ENCODE measurements around the gene DNM3.

DNM3 gene

GRCh38 chr1:172107316-172107975 lies 266.1 kb downstream of the DNM3 start:
- no peak for DNase-seq (ENCODE audit: low spot score)

GRCh38 chr1:172108161-172108893 lies 267.0 kb downstream of the DNM3 start:
- peak; percentile 19 for DNase-seq (ENCODE audit: low spot score)

GRCh38 chr1:172109359-172109758 lies 268.1 kb downstream of the DNM3 start:
- no peak for DNase-seq (ENCODE audit: low spot score)

GRCh38 chr1:172112576-172112975 lies 271.3 kb downstream of the DNM3 start:
- DNase-seq (ENCODE audit: low spot score) = no peak

GRCh38 chr1:172117800-172118199 lies 276.5 kb downstream of the DNM3 start:
- no peak for DNase-seq (ENCODE audit: low spot score)

GRCh38 chr1:172118618-172119017 lies 277.3 kb downstream of the DNM3 start:
- DNase-seq (ENCODE audit: low spot score) = no peak

GRCh38 chr1:172119184-172119583 lies 277.9 kb downstream of the DNM3 start:
- no peak for DNase-seq (ENCODE audit: low spot score)

- DNase-seq (ENCODE audit: low spot score) = no peak
These were observed 279.1 kb downstream of the DNM3 start for GRCh38 chr1:172120381-172120780.

GRCh38 chr1:172121081-172121717 lies 279.9 kb downstream of the DNM3 start:
- no peak for DNase-seq (ENCODE audit: low spot score)

GRCh38 chr1:172122381-172122780 lies 281.1 kb downstream of the DNM3 start:
- DNase-seq (ENCODE audit: low spot score) = no peak

GRCh38 chr1:172125250-172125649 lies 284.0 kb downstream of the DNM3 start:
- no peak for DNase-seq (ENCODE audit: low spot score)

- DNase-seq (ENCODE audit: low spot score) = no peak
These were observed 284.6 kb downstream of the DNM3 start for GRCh38 chr1:172125812-172126430.

GRCh38 chr1:172132836-172133235 lies 291.5 kb downstream of the DNM3 start:
- no peak for DNase-seq (ENCODE audit: low spot score)

- no peak for DNase-seq (ENCODE audit: low spot score)
These were observed 292.9 kb downstream of the DNM3 start for GRCh38 chr1:172134087-172134731.

- no peak for DNase-seq (ENCODE audit: low spot score)
These were observed 293.9 kb downstream of the DNM3 start for GRCh38 chr1:172135076-172135672.

GRCh38 chr1:172135978-172136610 lies 294.8 kb downstream of the DNM3 start:
- DNase-seq (ENCODE audit: low spot score) = no peak

- DNase-seq (ENCODE audit: low spot score) = no peak
These were observed 295.6 kb downstream of the DNM3 start for GRCh38 chr1:172136925-172137324.

GRCh38 chr1:172137703-172138454 lies 296.6 kb downstream of the DNM3 start:
- DNase-seq (ENCODE audit: low spot score) = no peak

GRCh38 chr1:172138634-172139033 lies 297.3 kb downstream of the DNM3 start:
- DNase-seq (ENCODE audit: low spot score) = no peak

- DNase-seq (ENCODE audit: low spot score) = no peak
These were observed 297.9 kb downstream of the DNM3 start for GRCh38 chr1:172139196-172139595.

GRCh38 chr1:172140072-172140471 lies 298.8 kb downstream of the DNM3 start:
- DNase-seq (ENCODE audit: low spot score) = no peak

All from COLO829 (cell line).